SU-DHL-6 (cell line): ENCODE data around the gene EXOC6B.
"Not testable (repeated sequence)": the region's sequence is repeated elsewhere in the genome, so short reads cannot be mapped to it uniquely, and the experiment has no call there.

Source experiments
- H2AFZ ChIP-seq: fragments of 200-600 bp; sonication (generic); 2 replicates; pipeline ENCODE4 v1.6.1; 2014; ENCODE audit warnings: low read depth, mild to moderate bottlenecking, moderate library complexity, mixed read lengths, antibody characterized with exemption, low read length; ENCODE audit not compliant: severe bottlenecking
- H3F3A ChIP-seq: fragments of 200-600 bp; shearing (Covaris generic); 2 replicates; pipeline ENCODE4 v1.6.0; 2016; ENCODE audit warnings: antibody characterized with exemption, mild to moderate bottlenecking; ENCODE audit not compliant: insufficient read depth
- H3K27ac ChIP-seq: fragments of 200-600 bp; sonication (generic); 2 replicates; pipeline ENCODE4 v1.5.1; 2016; ENCODE audit warnings: low read depth, mild to moderate bottlenecking, low read length, moderate library complexity, mixed read lengths
- H3K27me3 ChIP-seq: fragments of 200-600 bp; sonication (generic), shearing (Covaris generic); 2 replicates; pipeline ENCODE4 v1.6.0; 2014; ENCODE audit warnings: mild to moderate bottlenecking, low read length
- H3K36me3 ChIP-seq: fragments of 200-600 bp; sonication (generic); 2 replicates; pipeline ENCODE4 v1.6.1; 2014; ENCODE audit warnings: mild to moderate bottlenecking, low read length, mixed read lengths
- H3K4me2 ChIP-seq: fragments of 300-600, 200-600 bp; shearing (Covaris generic), sonication (generic); 2 replicates; pipeline ENCODE4 v1.6.0; 2014; ENCODE audit warnings: low read length, low read depth, mild to moderate bottlenecking; ENCODE audit not compliant: poor library complexity, severe bottlenecking
- H3K4me3 ChIP-seq: fragments of 200-600 bp; sonication (generic); 2 replicates; pipeline ENCODE4 v1.5.1; 2014; ENCODE audit warnings: antibody characterized with exemption, low read length, mild to moderate bottlenecking, mixed read lengths; ENCODE audit not compliant: insufficient read depth, poor library complexity, severe bottlenecking
- H3K79me2 ChIP-seq: fragments of 200-600 bp; sonication (generic); 2 replicates; pipeline ENCODE4 v1.6.1; 2014; ENCODE audit warnings: mild to moderate bottlenecking, low read length, moderate library complexity; ENCODE audit not compliant: insufficient read depth
- H3K9ac ChIP-seq: fragments of 200-600 bp; sonication (generic); 2 replicates; pipeline ENCODE4 v1.7.0; 2014; ENCODE audit warnings: mild to moderate bottlenecking, low read length
- H3K9me2 ChIP-seq: fragments of 200-600 bp; sonication (generic); replicated peaks from 2 replicates; pipeline ENCODE4 v1.6.1; 2014; ENCODE audit warnings: low read length; ENCODE audit not compliant: insufficient read depth
- H3K9me3 ChIP-seq: fragments of 200-600 bp; sonication (generic); 2 replicates; pipeline ENCODE4 v1.6.1; 2014; ENCODE audit warnings: low read length, mixed read lengths; ENCODE audit not compliant: insufficient read depth
- H4K20me1 ChIP-seq: fragments of 200-600 bp; sonication (generic); 2 replicates; pipeline ENCODE4 v1.6.1; 2014; ENCODE audit warnings: low read depth, mild to moderate bottlenecking, antibody characterized with exemption, low read length, moderate library complexity, mixed read lengths
- CTCF ChIP-seq: fragments of 200-600 bp; sonication (generic); IDR thresholded peaks from one replicate; pipeline ENCODE4 v1.5.1; 2017; ENCODE audit warnings: antibody characterized with exemption, mild to moderate bottlenecking, low read length, moderate library complexity; ENCODE audit not compliant: insufficient read depth, poor library complexity, severe bottlenecking
- EZH2phosphoT487 ChIP-seq: fragments of 200-600 bp; sonication (generic), shearing (Covaris generic); conservative IDR thresholded peaks from 2 replicates; pipeline ENCODE4 v1.6.1; 2018; ENCODE audit warnings: mild to moderate bottlenecking, antibody characterized with exemption, low read length, moderate library complexity, mixed read lengths

Gene EXOC6B

GRCh38 chr2:72427022-72427861, 398.6 kb downstream of the EXOC6B start:
- Histone ChIP-seq H3K9me2 (no peaks in the 10 kb centered on the region), H3K79me2 (no peaks in the 10 kb centered on the region), H4K20me1 (no peaks in the 10 kb centered on the region), H3K4me3 (no peak overlapping the region), H3K27me3 (no peaks in the 10 kb centered on the region), H3K9me3 (no peaks in the 10 kb centered on the region), H3K27ac (no peak overlapping the region), H3K36me3 (no peaks in the 10 kb centered on the region), H3F3A (no peaks in the 10 kb centered on the region), H3K4me2 (no peak overlapping the region), H3K9ac (no peak overlapping the region), H2AFZ (no peak overlapping the region)
- TF ChIP-seq EZH2phosphoT487 (no peak), CTCF (no peak)

- TF ChIP-seq CTCF (no peak), EZH2phosphoT487 (no peak)
- no peak overlapping the region for H3K9ac ChIP-seq
- no peaks in the 10 kb centered on the region for H3K9me2 ChIP-seq
- H3K36me3 ChIP-seq, result no peaks in the 10 kb centered on the region
- H3K27me3 ChIP-seq, result no peaks in the 10 kb centered on the region
- H4K20me1 ChIP-seq, result no peaks in the 10 kb centered on the region
- H3K4me3 ChIP-seq, result no peak overlapping the region
- no peak overlapping the region for H2AFZ ChIP-seq
- no peaks in the 10 kb centered on the region for H3K9me3 ChIP-seq
- H3F3A ChIP-seq, result no peaks in the 10 kb centered on the region
- no peaks in the 10 kb centered on the region for H3K79me2 ChIP-seq
- no peak overlapping the region for H3K4me2 ChIP-seq
- H3K27ac ChIP-seq, result no peak overlapping the region
These were observed 399.8 kb downstream of the EXOC6B start for GRCh38 chr2:72425996-72426395.

- Histone ChIP-seq H3K4me3 (no peak overlapping the region), H3F3A (no peaks in the 10 kb centered on the region), H3K9me3 (no peaks in the 10 kb centered on the region), H3K27me3 (no peaks in the 10 kb centered on the region), H3K9me2 (no peaks in the 10 kb centered on the region), H3K36me3 (no peaks in the 10 kb centered on the region), H3K9ac (no peak overlapping the region), H4K20me1 (no peaks in the 10 kb centered on the region), H3K4me2 (no peak overlapping the region), H3K79me2 (no peaks in the 10 kb centered on the region), H3K27ac (no peak overlapping the region), H2AFZ (no peak overlapping the region)
- TF ChIP-seq CTCF, result no peak
- no peak for TF ChIP-seq EZH2phosphoT487
These were observed 402.1 kb downstream of the EXOC6B start for GRCh38 chr2:72423756-72424155.

GRCh38 chr2:72421771-72422379, 404.0 kb downstream of the EXOC6B start:
- H3K9me3 ChIP-seq, H3K27ac ChIP-seq, H3K4me3 ChIP-seq, H2AFZ ChIP-seq, H3K27me3 ChIP-seq, H3F3A ChIP-seq, H4K20me1 ChIP-seq, H3K36me3 ChIP-seq, H3K4me2 ChIP-seq, H3K79me2 ChIP-seq, H3K9me2 ChIP-seq, H3K9ac ChIP-seq: not testable (repeated sequence)
